NCI-H1930 (cell line): ENCODE results near the gene POLR2J2.
"Not testable (repeated sequence)": the region's sequence is repeated elsewhere in the genome, so short reads cannot be mapped to it uniquely, and the experiment has no call there.

ENCODE experiments used
- DNase-seq, 2 experiments: peaks; one replicate each; lab custom pipeline; 2025; lab: John Stamatoyannopoulos, UW

POLR2J2 gene

DNA sequence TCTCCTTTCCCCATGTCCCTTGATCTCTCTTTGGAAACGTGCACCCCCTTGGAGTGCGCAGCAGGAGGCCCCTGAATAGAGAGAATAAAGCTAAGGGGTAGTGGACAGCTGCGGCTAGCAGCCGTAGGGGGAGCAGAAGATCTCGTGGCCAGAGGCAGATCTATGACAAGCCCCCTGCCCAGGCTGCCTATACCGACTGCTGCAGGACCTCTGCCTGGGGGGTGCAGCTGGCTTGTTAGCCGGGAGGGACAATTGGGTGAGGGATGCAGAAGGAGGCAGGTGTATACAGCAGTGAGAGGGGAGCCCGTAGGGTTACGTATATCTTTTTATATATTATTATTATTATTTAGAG, 469 bp upstream of the POLR2J2 start:
- not testable (repeated sequence) for DNase-seq

DNA sequence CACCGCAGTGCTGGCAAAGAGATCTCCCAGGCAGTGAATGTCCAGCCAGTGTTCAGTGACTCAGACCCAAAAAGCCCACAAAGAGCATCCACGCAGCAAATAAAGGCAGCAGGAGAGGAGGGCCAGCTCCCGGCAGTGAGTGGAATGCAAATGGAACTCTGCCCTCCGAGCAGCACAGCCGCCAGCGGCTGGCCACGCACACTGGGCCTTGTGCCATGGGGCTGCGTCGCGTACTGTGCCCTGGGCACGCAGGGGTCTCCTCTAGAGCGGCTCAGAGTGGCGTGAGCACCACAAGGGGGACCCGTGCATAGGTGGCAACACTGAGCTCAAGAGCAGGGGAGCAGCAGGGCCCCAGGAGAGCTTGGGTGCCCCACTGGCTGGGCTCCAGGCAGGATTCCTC, 3.9 kb downstream of the POLR2J2 start:
- DNase-seq = not testable (repeated sequence)

DNA sequence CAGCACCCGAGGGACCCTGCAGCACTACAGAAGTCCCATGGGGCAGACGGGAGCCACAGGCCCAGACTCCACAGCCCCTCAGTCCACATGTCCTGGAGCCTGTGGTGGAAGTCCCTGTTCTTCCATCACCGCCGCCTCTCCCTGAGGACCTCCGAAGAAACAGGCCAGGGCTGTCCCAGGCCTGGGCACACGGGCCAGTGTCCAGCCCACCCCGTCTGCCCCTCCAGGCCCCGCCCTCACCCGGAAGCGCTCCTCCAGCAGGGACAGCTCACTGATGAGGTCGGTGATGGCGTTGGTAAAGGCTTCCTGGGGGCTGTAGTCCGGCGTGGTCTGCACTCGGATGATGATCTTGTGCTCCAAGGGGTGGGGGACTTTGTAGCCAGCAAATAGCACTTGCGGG, 4.6 kb downstream of the POLR2J2 start:
- not testable (repeated sequence) for DNase-seq

DNA sequence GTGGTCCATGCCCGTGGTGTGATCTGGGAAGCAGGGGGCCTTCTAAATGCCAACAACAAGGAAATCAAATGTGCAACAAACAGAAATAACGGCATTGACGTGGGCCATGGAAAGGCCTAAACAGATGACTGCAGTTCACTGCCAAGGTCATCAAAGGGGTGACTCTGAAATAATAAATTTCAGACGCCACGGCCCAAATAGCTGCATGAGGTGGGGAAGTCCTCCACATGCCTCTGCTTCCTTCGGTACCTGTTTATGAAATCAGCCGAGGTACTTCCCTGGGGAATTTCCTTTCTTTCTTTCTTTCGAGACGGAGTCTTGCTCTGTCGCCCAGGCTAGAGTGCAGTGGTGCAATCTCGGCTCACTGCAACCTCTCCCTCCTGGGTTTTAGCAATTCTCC, 6.7 kb downstream of the POLR2J2 start:
- DNase-seq = not testable (repeated sequence)

DNA sequence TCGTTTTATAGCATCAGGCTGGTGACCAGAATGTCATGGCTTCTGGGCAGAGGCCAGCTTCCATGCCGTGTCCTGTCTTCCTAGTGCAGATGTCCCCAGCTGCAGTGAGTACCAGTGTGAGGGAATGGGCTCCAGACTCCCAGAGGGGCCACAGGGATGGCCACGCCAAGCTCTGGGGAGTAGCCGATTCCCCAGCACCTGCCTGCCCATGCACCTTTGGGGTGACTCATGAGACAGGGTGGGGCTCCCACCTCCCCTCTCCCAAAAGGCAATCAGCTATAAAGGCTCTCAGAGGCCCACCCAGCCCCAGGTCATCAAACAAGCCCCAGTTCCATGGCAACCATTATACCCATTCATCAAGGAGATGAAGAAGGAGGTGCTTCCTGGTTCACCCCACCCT, 21.5 kb downstream of the POLR2J2 start, which contains the start of gene SPDYE2B:
TSS of gene SPDYE2B (plus strand) at position 396 of the 400 bp plus-strand sequence. CDS start 2,030 bp downstream, outside the sequence.
- not testable (repeated sequence) for DNase-seq

DNA sequence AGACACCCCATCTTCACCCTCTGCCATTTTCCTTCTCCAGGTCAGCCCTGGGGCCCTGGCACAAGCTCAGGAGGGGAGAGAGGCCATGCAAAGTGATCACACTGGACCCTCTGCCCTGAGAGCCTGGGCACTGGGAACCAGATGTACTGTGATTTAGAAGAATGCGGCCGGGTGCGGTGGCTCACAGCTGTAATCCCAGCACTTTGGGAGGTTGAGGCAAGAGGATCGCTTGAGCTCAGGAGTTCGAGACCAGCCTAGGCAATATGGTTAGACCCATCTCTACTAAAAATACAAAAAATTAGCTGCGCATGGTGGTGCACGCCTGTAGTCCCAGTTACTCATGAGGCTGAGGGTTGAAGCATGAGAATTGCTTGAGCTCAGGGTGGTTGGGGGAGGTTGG, 23.6 kb downstream of the POLR2J2 start:
- not testable (repeated sequence) for DNase-seq

DNA sequence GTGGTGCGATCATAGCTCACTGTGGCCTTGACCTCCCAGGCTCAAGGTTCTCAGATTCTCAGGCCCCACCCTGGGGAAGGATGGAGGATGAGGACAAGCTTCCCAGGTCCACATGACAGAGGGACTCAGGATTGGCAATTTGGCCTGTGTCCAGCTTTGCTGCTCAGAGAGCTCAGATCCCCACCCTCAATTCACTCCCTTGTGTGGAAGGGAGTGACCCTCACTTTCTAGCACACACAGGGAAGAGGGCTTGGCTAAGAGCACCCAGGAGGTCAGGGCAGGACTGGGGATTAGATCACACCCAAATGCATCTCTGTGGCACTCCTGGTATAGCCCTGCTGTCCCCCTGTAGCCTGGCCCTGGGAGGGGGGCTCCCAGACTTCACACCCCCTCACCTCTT, 28.1 kb downstream of the POLR2J2 start:
- DNase-seq = not testable (repeated sequence)

DNA sequence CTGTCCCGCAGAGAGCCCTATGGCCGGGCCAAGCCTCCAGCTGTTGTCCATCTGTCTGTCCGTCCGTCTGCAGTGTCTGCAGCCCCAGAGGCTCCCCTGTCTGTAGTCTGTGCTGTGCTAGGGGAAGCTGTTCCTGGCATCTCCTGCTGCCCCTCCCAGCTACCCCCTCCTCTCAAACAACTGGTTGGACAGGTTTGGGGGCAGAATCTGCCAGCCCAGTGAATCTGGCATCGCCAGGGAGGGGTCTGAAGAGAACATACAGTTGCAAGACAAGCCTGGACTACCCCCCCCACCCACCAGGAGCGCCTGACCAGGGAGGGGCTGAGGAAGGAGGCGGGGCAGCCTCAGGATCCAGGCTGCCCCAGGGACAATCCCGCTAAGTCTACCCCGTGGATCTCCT, 28.8 kb downstream of the POLR2J2 start, which contains the start of gene UPK3BL1:
TSS of gene UPK3BL1 (minus strand) at position 101 of the 400 bp plus-strand sequence. CDS start at position 51, 50 bp downstream.
- DNase-seq = not testable (repeated sequence)

DNA sequence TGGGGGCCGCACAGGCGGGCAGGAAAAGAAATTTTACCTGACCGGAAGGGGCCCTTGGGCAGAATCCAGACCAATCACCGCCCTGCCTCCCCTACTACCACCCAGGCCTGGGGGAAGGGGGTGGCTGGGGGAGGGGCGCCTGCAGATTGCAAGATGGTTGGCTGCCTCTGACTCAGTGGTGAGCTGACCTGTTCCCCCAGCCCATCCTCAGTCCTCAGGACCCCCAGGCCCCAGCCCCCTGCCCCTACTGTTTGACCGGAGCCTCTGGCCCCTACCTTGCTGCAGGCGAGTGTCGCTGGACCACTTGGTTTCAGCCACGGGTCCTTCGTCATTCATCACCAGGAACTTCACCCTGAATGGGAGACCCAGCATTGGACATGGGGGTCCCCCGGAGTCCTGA, 32.6 kb downstream of the POLR2J2 start:
- not testable (repeated sequence) for DNase-seq

DNA sequence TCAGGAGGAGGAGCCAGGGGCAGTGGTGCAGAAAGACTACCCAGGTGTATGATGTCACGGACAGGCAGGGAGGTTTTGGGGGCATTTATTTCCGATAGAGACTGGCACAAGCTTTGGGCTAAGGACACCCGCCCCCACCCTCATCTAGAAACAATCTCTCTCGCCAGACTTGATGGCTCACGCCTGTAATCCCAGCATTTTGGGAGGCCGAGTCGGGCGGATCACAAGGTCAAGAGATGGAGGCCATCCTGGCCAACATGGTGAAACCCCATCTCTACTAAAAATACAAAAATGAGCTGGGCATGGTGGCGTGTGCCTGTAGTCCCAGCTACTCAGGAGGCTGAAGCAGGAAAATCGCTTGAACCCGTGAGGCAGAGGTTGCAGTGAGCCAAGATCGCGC, 34.5 kb downstream of the POLR2J2 start:
- DNase-seq = not testable (repeated sequence)

DNA sequence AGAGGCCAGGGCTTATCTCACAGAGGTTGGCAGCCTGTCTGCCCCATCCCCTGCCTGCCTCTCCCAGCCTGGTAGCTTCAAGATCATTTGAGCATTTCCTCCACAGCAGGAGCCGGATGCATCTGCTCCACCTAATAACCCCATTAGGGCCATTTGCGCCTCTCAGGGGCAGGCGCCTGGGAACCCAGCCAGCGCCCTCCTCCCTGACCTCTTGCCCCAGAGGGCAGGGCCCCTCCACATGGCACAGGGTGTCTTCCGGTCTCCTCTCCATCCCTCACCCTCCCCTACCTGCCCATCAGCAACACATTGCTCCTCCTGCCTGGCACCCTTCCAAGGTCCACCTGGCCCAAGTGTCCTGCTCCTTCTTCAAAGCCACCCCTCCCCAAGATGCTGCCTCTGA, 36.1 kb downstream of the POLR2J2 start:
- DNase-seq = not testable (repeated sequence)

DNA sequence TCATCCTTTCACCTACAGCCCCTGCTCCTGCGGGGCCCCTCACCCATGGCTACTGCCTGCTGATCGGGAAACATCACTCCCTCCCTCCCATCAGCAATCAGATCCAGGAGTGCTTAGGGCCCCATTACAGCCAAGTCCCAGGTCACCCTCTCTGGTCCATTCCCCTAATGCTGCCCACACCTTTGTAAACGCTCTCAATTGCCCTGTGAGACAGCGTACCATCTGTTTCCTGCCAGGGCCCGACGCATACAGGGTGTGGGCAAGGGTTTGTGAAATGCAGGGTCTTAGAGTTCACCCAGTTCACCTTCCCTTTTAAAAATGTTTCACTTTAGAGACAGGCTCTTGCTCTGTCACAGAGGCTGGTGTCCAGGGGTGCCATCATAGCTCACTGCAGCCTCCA, 37.2 kb downstream of the POLR2J2 start:
- not testable (repeated sequence) for DNase-seq

DNA sequence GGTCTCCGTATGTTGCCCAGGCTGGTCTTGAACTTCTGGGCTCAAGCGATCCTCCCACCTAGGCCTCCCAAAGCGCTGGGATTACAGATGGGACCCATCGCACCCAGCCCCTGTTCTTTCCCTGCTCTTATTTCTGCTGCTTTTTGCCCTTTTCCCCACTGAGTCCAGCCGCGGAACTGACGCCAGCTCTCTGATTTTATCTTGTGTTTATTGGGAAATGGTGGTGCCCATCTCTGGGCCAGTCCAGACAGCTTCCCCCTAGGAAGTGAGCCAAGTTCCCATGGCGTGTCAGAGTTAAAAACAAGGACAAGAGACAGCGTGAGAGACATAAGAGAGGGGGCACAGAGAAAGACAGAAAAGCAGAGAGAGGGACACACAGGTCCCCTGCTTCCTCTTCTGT, 40.8 kb downstream of the POLR2J2 start:
- DNase-seq = not testable (repeated sequence)

DNA sequence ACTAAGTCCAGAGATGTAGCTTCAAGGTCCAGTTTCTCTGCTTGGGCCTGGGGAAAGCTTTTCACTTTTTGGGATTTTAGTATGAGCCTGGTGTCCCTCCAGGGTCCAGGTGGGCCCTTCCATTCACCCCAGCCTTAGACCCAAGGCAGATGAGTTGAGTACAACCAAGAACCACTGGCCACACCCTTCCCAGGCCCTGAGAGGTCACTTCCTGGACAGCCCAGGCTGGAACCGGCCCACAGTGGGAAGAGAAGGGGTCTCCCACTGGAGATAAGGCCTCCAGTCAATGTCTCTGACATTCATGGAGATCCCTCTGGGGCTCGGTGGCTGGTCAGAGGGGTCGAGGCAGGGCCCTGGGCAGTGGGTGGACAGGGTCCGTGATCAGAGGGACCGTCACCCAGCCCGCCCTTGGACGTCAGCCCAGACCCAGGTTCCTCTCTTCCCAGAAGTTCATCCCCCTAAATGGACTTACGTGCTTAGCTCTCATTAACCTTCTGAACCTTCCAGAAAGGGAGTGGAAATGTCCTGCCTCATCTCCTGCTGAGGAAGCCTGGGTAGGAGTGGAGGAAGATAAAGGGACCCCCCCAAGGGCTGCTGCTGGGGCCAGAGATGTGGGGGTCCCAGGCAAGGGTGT, 44.1 kb downstream of the POLR2J2 start:
- DNase-seq = not testable (repeated sequence)

DNA sequence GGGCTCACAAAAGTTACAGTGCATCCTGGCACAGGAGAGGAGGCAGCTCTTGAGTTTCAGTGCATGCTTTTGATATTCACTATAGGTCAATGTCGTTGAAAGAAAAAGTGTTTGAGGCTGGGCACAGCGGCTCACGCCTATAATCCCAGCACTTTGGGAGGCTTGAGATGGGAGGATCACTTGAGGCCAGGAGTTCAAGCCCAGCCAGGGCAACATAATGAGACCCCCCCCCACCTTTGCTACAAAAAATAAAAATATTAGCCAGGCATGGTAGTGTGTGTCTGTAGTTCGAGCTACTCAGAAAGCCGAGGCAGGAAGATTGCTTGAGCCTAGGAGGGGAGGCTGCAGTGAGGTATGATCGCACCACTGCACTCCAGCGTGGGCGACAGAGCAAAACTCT, 53.3 kb downstream of the POLR2J2 start:
- DNase-seq = not testable (repeated sequence)

DNA sequence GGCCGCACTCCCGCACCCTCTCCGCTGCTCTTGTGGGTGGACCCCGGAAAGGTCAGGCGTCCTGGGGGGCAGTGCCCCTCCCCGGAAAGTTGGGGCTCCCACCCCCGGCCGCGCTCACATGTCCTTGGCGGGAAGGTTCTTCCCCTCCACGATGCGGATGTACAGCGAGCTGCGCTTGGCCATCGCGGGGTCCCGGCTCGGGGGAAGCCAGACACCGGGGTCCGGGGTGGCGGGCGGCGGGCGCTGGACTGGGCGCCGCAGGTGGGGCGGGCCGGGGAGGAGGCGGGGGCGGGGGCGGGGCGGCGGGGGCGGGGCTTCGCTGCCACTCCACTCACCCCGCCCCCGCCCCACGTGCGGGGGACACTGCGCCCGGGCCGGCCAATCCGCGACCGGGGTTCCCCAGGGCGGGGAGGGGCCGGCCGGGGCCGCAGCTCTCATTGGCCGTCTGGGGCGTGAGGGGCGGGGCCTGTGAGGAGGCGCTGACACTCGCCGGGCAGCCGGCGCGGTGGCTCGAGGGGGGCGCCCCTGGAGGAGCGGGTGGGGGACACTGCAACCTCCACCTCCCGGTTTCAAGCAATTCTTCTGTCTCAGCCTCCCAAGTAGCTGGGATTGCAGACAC, 54.8 kb downstream of the POLR2J2 start, which contains the start of gene RASA4:
TSS of gene RASA4 (minus strand) at position 250 of the 619 bp plus-strand sequence. CDS start at position 183, 67 bp downstream.
- not testable (repeated sequence) for DNase-seq
